Measurements from ENCODE around the gene APAF1.

The APAF1 gene

DNA sequence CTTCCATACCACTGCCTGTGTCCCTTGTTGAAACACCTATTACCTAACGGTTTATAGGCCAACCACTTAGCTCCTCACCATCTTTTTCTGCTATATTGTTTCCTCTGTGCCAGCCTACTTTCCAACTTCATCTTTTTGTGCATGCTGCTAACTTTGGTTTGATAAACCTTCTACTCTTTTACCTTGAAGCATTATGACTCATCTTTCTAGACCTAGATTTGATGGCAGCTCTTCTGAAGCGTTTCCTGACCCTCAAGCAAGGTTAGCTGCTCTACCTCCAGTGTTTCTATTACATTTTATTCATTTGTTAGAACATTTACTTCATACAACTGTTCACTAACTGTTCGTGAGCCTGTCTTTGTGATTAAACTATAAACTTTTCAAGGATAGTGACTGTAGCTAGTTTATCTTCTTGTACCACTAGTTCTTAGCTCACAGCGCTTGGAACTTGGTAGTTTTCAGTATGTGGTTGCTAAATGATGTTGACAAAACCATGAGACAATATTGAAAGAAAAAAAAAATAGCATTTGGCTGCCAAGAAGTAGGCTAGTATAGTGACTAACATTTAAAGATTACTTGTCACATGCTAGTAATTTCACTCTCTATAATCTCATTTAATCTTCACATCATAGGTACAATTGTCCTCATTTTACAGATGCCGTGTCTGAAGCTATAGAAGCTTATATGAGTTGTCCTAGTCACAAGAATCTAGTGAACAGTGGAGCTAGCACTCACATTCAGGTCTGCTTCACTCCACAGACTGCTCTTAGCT lies 79.5 kb downstream of the APAF1 start:
- no peak overlapping the region for H3K4me3 ChIP-seq (ENCODE audit: low read depth, low read length)
- POLR2A ChIA-PET, result no interaction called here

DNA sequence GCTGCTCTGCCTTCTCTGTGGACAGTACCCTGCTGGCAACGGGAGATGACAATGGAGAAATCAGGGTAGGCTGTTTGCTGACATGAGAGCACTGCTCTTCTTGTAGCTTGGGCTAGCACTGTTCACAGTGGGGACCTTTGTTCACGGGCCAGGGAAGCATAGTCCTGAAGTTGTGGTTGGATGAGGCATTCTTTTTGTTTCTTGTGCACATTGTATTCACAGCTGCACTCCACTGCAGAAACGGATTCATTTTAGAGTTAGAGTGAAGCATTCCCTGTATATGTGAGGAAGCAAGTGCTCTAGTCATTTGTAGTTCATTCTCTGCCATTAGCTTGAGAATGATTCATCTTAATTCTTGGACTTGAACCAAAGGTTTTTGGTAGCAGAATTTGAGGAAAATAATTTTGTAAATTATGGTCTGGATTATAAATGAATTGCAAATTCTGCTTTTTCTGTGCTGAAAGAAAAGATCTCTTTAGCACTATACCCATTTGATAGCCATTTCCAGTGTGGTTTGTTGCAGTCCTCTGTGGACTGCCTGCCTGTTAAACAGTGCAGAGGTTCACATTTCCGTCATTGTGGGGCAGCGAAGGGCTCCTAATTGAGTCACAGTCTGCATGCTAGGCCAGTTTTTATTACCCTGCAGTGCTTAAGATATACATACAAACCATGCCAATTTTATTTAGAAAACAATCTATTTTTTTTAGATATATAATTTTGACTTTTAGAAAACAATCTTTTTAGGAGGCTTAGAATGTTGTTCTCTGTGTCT lies 80.6 kb downstream of the APAF1 start:
- no peak overlapping the region for H3K27ac ChIP-seq (ENCODE audit: extremely low read depth, low read depth, low read length)
- H3K4me1 ChIP-seq (ENCODE audit: control insufficient read depth, insufficient read depth, low read length), result no peaks in the 10 kb centered on the region
- TF ChIP-seq, protein P1, sequence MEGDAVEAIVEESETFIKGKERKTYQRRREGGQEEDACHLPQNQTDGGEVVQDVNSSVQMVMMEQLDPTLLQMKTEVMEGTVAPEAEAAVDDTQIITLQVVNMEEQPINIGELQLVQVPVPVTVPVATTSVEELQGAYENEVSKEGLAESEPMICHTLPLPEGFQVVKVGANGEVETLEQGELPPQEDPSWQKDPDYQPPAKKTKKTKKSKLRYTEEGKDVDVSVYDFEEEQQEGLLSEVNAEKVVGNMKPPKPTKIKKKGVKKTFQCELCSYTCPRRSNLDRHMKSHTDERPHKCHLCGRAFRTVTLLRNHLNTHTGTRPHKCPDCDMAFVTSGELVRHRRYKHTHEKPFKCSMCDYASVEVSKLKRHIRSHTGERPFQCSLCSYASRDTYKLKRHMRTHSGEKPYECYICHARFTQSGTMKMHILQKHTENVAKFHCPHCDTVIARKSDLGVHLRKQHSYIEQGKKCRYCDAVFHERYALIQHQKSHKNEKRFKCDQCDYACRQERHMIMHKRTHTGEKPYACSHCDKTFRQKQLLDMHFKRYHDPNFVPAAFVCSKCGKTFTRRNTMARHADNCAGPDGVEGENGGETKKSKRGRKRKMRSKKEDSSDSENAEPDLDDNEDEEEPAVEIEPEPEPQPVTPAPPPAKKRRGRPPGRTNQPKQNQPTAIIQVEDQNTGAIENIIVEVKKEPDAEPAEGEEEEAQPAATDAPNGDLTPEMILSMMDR (tag by site-specific recombination; IDR thresholded peaks at IDR 0.05), result peak; percentile 17; the same call in 1 of the 2 replicates
- TF ChIP-seq ZNF404 (tag by site-specific recombination; IDR thresholded peaks at IDR 0.05) (no peak), ZNF654 (tag by site-specific recombination; IDR thresholded peaks at IDR 0.05; ENCODE audit: low read depth) (peak; percentile 46), ZNF660 (tag by site-specific recombination; IDR thresholded peaks at IDR 0.05) (0 out of 2 replicates have a peak, but pooled peaks have one; percentile 44)
- H3K36me3 ChIP-seq (ENCODE audit: control insufficient read depth in 2 of 2, insufficient read depth in 1 of 2, low read length in 2 of 2), result peaks cover 16 to 69% of the 10 kb centered on the region in 2 experiments
- CTCF ChIA-PET, result interaction anchor here (1.0 to 1.6 kb wide), 4 partner anchors 16 to 273 kb away, joined by 3 to 8 read pairs (median 5); no protein-coding TSS in a partner anchor
- no peaks in the 10 kb centered on the region for H3K9me3 ChIP-seq (ENCODE audit: control insufficient read depth, insufficient read depth, low read depth, low read length)
- POLR2A ChIA-PET, result no interaction called here
- H3K4me3 ChIP-seq (ENCODE audit: low read depth, low read length), result no peak overlapping the region

More for the DNA sequence above, 79.5 kb downstream of the APAF1 start:
- Histone ChIP-seq H3K9me3 (ENCODE audit: control insufficient read depth, insufficient read depth, low read depth, low read length) (no peaks in the 10 kb centered on the region), H3K4me1 (ENCODE audit: control insufficient read depth, insufficient read depth, low read length) (no peaks in the 10 kb centered on the region), H3K27ac (ENCODE audit: extremely low read depth, low read depth, low read length) (no peak overlapping the region), H3K36me3 (ENCODE audit: control insufficient read depth in 2 of 2, insufficient read depth in 1 of 2, low read length in 2 of 2) (peaks cover 16 to 61% of the 10 kb centered on the region in 2 experiments)
- CTCF ChIA-PET, result interaction anchor here (1.0 to 3.1 kb wide), 4 partner anchors 18 to 274 kb away, joined by 3 to 12 read pairs (median 8); no protein-coding TSS in a partner anchor
- TF ChIP-seq SP2 (tag by site-specific recombination; IDR thresholded peaks at IDR 0.05), result no peak
- TF ChIP-seq ZNF501 (tag by site-specific recombination; IDR thresholded peaks at IDR 0.05), result no peak
- TF ChIP-seq, protein P2, sequence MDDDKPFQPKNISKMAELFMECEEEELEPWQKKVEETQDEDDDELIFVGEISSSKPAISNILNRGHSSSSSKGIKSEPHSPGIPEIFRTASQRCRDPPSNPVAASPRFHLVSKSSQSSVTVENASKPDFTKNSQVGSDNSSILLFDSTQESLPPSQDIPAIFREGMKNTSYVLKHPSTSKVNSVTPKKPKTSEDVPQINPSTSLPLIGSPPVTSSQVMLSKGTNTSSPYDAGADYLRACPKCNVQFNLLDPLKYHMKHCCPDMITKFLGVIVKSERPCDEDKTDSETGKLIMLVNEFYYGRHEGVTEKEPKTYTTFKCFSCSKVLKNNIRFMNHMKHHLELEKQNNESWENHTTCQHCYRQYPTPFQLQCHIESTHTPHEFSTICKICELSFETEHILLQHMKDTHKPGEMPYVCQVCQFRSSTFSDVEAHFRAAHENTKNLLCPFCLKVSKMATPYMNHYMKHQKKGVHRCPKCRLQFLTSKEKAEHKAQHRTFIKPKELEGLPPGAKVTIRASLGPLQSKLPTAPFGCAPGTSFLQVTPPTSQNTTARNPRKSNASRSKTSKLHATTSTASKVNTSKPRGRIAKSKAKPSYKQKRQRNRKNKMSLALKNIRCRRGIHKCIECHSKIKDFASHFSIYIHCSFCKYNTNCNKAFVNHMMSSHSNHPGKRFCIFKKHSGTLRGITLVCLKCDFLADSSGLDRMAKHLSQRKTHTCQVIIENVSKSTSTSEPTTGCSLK (tag by site-specific recombination; IDR thresholded peaks at IDR 0.05), result no peak
- TF ChIP-seq, protein P3, sequence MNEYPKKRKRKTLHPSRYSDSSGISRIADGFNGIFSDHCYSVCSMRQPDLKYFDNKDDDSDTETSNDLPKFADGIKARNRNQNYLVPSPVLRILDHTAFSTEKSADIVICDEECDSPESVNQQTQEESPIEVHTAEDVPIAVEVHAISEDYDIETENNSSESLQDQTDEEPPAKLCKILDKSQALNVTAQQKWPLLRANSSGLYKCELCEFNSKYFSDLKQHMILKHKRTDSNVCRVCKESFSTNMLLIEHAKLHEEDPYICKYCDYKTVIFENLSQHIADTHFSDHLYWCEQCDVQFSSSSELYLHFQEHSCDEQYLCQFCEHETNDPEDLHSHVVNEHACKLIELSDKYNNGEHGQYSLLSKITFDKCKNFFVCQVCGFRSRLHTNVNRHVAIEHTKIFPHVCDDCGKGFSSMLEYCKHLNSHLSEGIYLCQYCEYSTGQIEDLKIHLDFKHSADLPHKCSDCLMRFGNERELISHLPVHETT (tag by site-specific recombination; IDR thresholded peaks at IDR 0.05), result no peak
- TF ChIP-seq ZSCAN16 (tag by site-specific recombination; IDR thresholded peaks at IDR 0.05), result no peak

DNA sequence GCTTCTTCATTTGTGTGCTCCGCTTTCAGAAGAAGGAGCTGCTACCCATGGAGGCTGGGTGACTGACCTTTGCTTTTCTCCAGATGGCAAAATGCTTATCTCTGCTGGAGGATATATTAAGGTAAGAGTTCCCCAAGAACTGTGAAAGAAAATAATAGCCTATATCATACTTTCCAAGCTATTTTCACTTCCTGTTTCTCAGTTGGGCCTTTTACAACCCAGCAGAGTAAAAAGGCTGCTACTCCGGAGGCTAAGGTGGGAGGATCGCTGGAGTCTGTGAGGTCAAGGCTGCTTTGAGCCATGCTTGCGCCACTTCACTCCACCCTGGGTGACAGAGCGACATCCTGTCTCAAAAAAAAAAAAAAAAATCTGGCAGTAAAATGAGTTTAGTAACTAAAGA lies 82.1 kb downstream of the APAF1 start:
- H3K36me3 ChIP-seq (ENCODE audit: control insufficient read depth in 2 of 2, insufficient read depth in 1 of 2, low read length in 2 of 2), result peaks cover 16 to 78% of the 10 kb centered on the region in 2 experiments
- no peak for TF ChIP-seq ZNF670 (tag by site-specific recombination; IDR thresholded peaks at IDR 0.05; ENCODE audit: low read depth)
- TF ChIP-seq, protein P1 (tag by site-specific recombination; IDR thresholded peaks at IDR 0.05), result no peak
- no peak for TF ChIP-seq ZNF830 (tag by site-specific recombination; IDR thresholded peaks at IDR 0.05; ENCODE audit: low read depth)
- no peak for TF ChIP-seq ZNF530 (tag by site-specific recombination; IDR thresholded peaks at IDR 0.05; ENCODE audit: low read depth)
- TF ChIP-seq ZXDB (tag by site-specific recombination; IDR thresholded peaks at IDR 0.05), result no peak
- no peak for TF ChIP-seq SCRT1 (tag by site-specific recombination; IDR thresholded peaks at IDR 0.05; ENCODE audit: borderline replicate concordance)
- no peak for TF ChIP-seq ZFP37 (tag by site-specific recombination; IDR thresholded peaks at IDR 0.05)
- TF ChIP-seq ZBTB48 (tag by site-specific recombination; IDR thresholded peaks at IDR 0.05), result no peak
- no peak for TF ChIP-seq ZNF48 (tag by site-specific recombination; IDR thresholded peaks at IDR 0.05)
- TF ChIP-seq RBAK (tag by site-specific recombination; IDR thresholded peaks at IDR 0.05), result no peak
- no peak for TF ChIP-seq KLF1 (tag by site-specific recombination; IDR thresholded peaks at IDR 0.05)

More for the DNA sequence above, 82.1 kb downstream of the APAF1 start:
- CTCF ChIA-PET, result interaction anchor here (0.6 to 0.7 kb wide), 3 partner anchors 60 to 315 kb away, joined by 3 to 4 read pairs (median 3); no protein-coding TSS in a partner anchor
- H3K27ac ChIP-seq (ENCODE audit: extremely low read depth, low read depth, low read length), result no peak overlapping the region
- no peaks in the 10 kb centered on the region for H3K9me3 ChIP-seq (ENCODE audit: control insufficient read depth, insufficient read depth, low read depth, low read length)
- H3K4me1 ChIP-seq (ENCODE audit: control insufficient read depth, insufficient read depth, low read length), result no peaks in the 10 kb centered on the region
- POLR2A ChIA-PET, result no interaction called here
- H3K4me3 ChIP-seq (ENCODE audit: low read depth, low read length), result no peak overlapping the region
